OCI-LY7 (cell line): ENCODE results near the gene WSB1. TPM values are rescaled to one million over a fixed set of nuclear protein-coding genes. Genes with fewer than 3 reads are reported as not detected.

ENCODE experiments used
- BruUV-seq: library from RNA; stranded (reverse); fragments of 400-500 nt; replicated peaks from 2 replicates; lab custom pipeline; 2021; lab: Mats Ljungman, UMichigan
- CTCF ChIA-PET: fragments of 300-600 bp; sonication (Branson Sonifier 250); formaldehyde crosslinking; loops from one replicate; lab custom pipeline; 2022; ENCODE audit warnings: antibody characterized with exemption; ENCODE audit not compliant: unreplicated experiment; lab: Charles Lee
- POLR2A ChIA-PET: fragments of 300-600 bp; sonication (Branson Sonifier 250); formaldehyde crosslinking; loops from one replicate; lab custom pipeline; 2022; ENCODE audit warnings: antibody characterized with exemption; lab: Charles Lee
- DNase-seq: peaks from one replicate; pipeline ENCODE4 v3.0.0-alpha.2; 2015; ENCODE audit warnings: low spot score
- H2AFZ ChIP-seq: fragments of 200-600 bp; sonication (generic), shearing (Covaris generic); 2 replicates; pipeline ENCODE4 v1.6.1; 2014; ENCODE audit warnings: mild to moderate bottlenecking, antibody characterized with exemption, low read length, moderate library complexity
- H3K27ac ChIP-seq: fragments of 200-600 bp; sonication (generic); 2 replicates; pipeline ENCODE4 v1.5.1; 2014; ENCODE audit warnings: mixed run types, low read depth, mild to moderate bottlenecking, moderate library complexity, low read length, inconsistent platforms; ENCODE audit not compliant: poor library complexity, severe bottlenecking
- H3K36me3 ChIP-seq: fragments of 200-600 bp; sonication (generic); 2 replicates; pipeline ENCODE4 v1.6.1; 2014; ENCODE audit warnings: mild to moderate bottlenecking, antibody characterized with exemption, low read length, moderate library complexity, mixed read lengths; ENCODE audit not compliant: insufficient read depth
- H3K4me1 ChIP-seq: fragments of 200-600 bp; sonication (generic); 2 replicates; pipeline ENCODE4 v1.5.1; 2014; ENCODE audit warnings: mild to moderate bottlenecking, low read length; ENCODE audit not compliant: insufficient read depth, poor library complexity, severe bottlenecking
- H3K4me2 ChIP-seq: fragments of 200-600 bp; sonication (generic); 2 replicates; pipeline ENCODE4 v1.6.1; 2014; ENCODE audit warnings: mild to moderate bottlenecking, low read length
- H3K4me3 ChIP-seq: fragments of 200-600 bp; sonication (generic); 2 replicates; pipeline ENCODE4 v1.5.1; 2014; ENCODE audit warnings: mild to moderate bottlenecking, low read depth, low read length; ENCODE audit not compliant: poor library complexity, severe bottlenecking
- H3K79me2 ChIP-seq: fragments of 200-600 bp; sonication (generic); 2 replicates; pipeline ENCODE4 v1.6.1; 2016; ENCODE audit warnings: low read depth, mild to moderate bottlenecking, low read length, moderate library complexity, mixed read lengths; ENCODE audit not compliant: insufficient read depth
- H3K9me2 ChIP-seq: fragments of 200-600 bp; sonication (generic); 2 replicates; pipeline ENCODE4 v1.6.1; 2016; ENCODE audit warnings: mild to moderate bottlenecking, low read length, mixed read lengths; ENCODE audit not compliant: insufficient read depth
- H3K9me3 ChIP-seq: fragments of 200-600 bp; sonication (generic); 2 replicates; pipeline ENCODE4 v1.6.1; 2014; ENCODE audit warnings: mild to moderate bottlenecking, mixed run types, low read length, mixed read lengths
- H4K20me1 ChIP-seq: fragments of 200-600 bp; sonication (generic); 2 replicates; pipeline ENCODE4 v1.6.1; 2014; ENCODE audit warnings: mild to moderate bottlenecking, antibody characterized with exemption, low read length, moderate library complexity, mixed read lengths; ENCODE audit not compliant: insufficient read depth
- CTCF ChIP-seq: fragments of 200-600 bp; sonication (generic); conservative IDR thresholded peaks from 2 replicates; pipeline ENCODE4 v1.5.1; 2014; ENCODE audit warnings: mild to moderate bottlenecking, antibody characterized with exemption, low read length, moderate library complexity, mixed read lengths
- EZH2phosphoT487 ChIP-seq: fragments of 200-600 bp; sonication (generic); IDR thresholded peaks from 2 replicates; pipeline ENCODE4 v1.6.1; 2018; ENCODE audit warnings: low read depth, borderline replicate concordance, mild to moderate bottlenecking, mixed run types, antibody characterized with exemption, low read length, moderate library complexity, mixed read lengths
- intact Hi-C: fragments of 100-400 bp; cut with micrococcal nuclease; formaldehyde crosslinking; loops from one replicate; pipeline ENCODE4 v1.10.0; 2022; ENCODE audit not compliant: unreplicated experiment
- total RNA-seq, 2 experiments: library from RNA; depleted of rRNA in 1 of 2; stranded (reverse); fragments of >200 nt in 1 of 2; shearing (Covaris generic) in 1 of 2; gene quantifications; 2 replicates each; pipeline ENCODE4 v1.2.3, GENCODE V29; 2014 to 2022

The WSB1 gene
- total RNA-seq, 2 experiments from 2014 or later = 115 to 118 TPM

DNA sequence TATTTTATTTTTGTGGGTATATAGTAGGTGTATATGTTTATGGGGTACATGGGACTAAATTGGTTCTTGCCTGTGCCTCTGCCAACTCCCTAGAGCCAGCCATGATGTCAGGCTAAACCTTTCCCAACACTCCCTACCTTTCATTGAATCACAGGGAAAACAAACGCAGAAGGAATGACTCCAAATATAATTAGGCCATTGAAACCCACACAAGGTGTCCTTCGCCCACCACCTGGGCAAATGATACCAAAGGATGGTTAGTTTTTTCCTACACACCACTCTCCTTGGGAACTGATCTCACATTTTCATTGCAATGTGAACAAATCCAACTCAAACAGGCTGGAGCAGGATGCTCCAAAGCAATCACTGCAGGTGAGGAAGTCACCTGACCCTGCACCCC lies 27.5 kb downstream of the WSB1 start:
- no peak for DNase-seq
- no peak for TF ChIP-seq CTCF
- no peak for TF ChIP-seq EZH2phosphoT487
- intact Hi-C loops = no loop called here
- H3K9me3 ChIP-seq = no peaks in the 10 kb centered on the region
- no peak overlapping the region for H3K27ac ChIP-seq
- H3K9me2 ChIP-seq = no peaks in the 10 kb centered on the region
- CTCF ChIA-PET = no interaction called here
- H3K4me3 ChIP-seq = no peak overlapping the region
- no peaks in the 10 kb centered on the region for H4K20me1 ChIP-seq
- no peaks in the 10 kb centered on the region for H3K79me2 ChIP-seq
- no TSS peak for BruUV-seq
- H3K4me2 ChIP-seq = no peak overlapping the region
- H3K4me1 ChIP-seq = no peaks in the 10 kb centered on the region
- H3K36me3 ChIP-seq = peaks cover 22% of the 10 kb centered on the region
- H2AFZ ChIP-seq = no peak overlapping the region
- POLR2A ChIA-PET = interaction anchor here (1.3 kb wide), 1 partner anchor 28 kb away, joined by 4 read pairs; the partner anchor contains the start of gene WSB1

GRCh38 chr17:27322026-27322425 lies 28.1 kb downstream of the WSB1 start:
- Histone ChIP-seq H3K9me3 (no peaks in the 10 kb centered on the region), H3K4me3 (no peak overlapping the region), H3K36me3 (peaks cover 16% of the 10 kb centered on the region), H3K4me2 (no peak overlapping the region), H3K79me2 (no peaks in the 10 kb centered on the region), H4K20me1 (no peaks in the 10 kb centered on the region), H2AFZ (no peak overlapping the region), H3K4me1 (no peaks in the 10 kb centered on the region), H3K9me2 (no peaks in the 10 kb centered on the region), H3K27ac (no peak overlapping the region)
- no peak for DNase-seq
- TF ChIP-seq EZH2phosphoT487 (no peak), CTCF (no peak)
- BruUV-seq = no TSS peak
- ChIA-PET CTCF (no interaction called here), POLR2A (interaction anchor here (0.6 kb wide), 1 partner anchor 18 kb away, joined by 3 read pairs; no protein-coding TSS in a partner anchor)
- intact Hi-C loops = no loop called here

DNA sequence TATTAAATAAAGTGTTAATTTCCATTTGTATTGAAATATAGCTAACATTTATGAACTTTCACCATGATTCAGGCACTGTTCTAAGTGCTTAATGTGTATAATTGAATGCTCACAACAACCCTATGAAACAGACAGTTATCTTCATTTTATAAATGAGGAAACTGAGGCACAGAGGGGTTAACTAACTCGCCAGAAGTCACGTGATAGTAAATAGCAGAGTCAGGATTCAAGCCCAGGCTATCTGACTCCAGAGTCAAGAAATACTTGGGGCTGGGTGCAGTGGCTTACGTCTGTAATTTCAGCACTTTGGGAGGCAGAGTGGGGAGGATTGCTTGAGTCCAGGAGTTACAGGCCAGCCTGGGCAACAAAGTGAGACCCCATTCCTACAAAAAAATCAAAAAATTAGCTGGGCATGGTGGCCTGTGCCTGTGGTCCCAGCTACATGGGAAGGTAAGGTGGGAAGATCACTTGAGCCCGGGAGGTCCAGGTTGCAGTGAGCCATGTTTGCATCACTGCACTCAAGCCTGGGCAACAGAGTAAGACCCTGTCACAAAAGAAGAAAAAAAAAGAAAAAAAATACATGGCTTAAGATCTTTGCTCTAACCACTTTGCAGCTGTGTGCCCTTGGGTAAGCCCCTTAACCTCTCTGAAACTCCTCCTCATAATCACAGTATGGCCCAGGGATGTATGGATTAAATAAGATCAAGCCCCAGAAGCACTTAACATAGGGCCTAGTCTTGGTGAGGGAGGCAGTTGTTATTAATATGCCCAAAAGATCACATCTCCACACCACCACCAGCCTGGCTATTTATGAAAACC lies 29.0 kb downstream of the WSB1 start:
- peaks cover 12% of the 10 kb centered on the region for H3K36me3 ChIP-seq
- BruUV-seq = no TSS peak
- intact Hi-C loops = no loop called here
- no peak for TF ChIP-seq EZH2phosphoT487
- no peak for TF ChIP-seq CTCF
- no peak for DNase-seq
- no peak overlapping the region for H3K27ac ChIP-seq
- POLR2A ChIA-PET = interaction anchor here (0.6 kb wide), 2 partner anchors 19 to 27 kb away, joined by 3 to 6 read pairs; no protein-coding TSS in a partner anchor
- CTCF ChIA-PET = interaction anchor here (1.0 kb wide), 1 partner anchor 77 kb away, joined by 4 read pairs; no protein-coding TSS in a partner anchor
- no peaks in the 10 kb centered on the region for H3K9me2 ChIP-seq
- no peaks in the 10 kb centered on the region for H3K79me2 ChIP-seq
- H2AFZ ChIP-seq = no peak overlapping the region
- no peaks in the 10 kb centered on the region for H3K9me3 ChIP-seq
- no peaks in the 10 kb centered on the region for H4K20me1 ChIP-seq
- no peaks in the 10 kb centered on the region for H3K4me1 ChIP-seq
- no peak overlapping the region for H3K4me3 ChIP-seq
- no peak overlapping the region for H3K4me2 ChIP-seq
